Measurements from ENCODE around the gene NWD2.

NWD2 gene

DNA sequence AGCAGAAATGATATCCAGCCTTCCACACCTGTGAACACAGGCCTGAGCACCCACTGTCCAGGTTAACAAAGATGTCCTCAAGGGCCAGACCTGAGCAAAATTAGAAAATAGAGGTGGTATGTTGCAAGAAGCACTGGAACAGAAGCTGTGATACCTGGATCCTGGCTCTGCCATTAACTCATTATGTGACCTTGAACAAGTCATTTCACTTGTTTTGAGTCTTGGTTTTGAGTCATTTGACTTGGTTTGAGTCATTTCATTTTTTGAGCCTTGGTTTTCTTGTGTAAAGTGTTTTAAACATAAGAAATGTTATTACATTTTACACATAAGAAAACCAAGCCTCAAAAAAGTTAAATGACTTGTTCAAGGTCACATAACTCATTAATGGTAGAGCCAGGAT lies 2.9 kb upstream of the NWD2 start:
- Mint-ChIP-seq H3K27me3 (peaks cover 19% of the 10 kb centered on the region), H3K4me1 (no peaks in the 10 kb centered on the region), H3K27ac (ENCODE audit: low read depth) (no peak overlapping the region), H3K4me3 (no peak overlapping the region), H3K9me3 (no peaks in the 10 kb centered on the region), H3K36me3 (ENCODE audit: insufficient read depth) (no peaks in the 10 kb centered on the region)
- DNase-seq (ENCODE audit: low spot score in 2 of 2) (no peak), ATAC-seq (replicated peaks; ENCODE audit: extremely low read depth, poor library complexity, severe bottlenecking) (no peak)

GRCh38 chr4:37243051-37243450 lies 1.5 kb upstream of the NWD2 start:
- Mint-ChIP-seq H3K27me3 (peaks cover 31% of the 10 kb centered on the region), H3K9me3 (no peaks in the 10 kb centered on the region), H3K4me1 (no peaks in the 10 kb centered on the region), H3K36me3 (ENCODE audit: insufficient read depth) (no peaks in the 10 kb centered on the region), H3K27ac (ENCODE audit: low read depth) (no peak overlapping the region), H3K4me3 (no peak overlapping the region)
- no peak for DNase-seq (ENCODE audit: low spot score in 2 of 2)
- ATAC-seq (replicated peaks; ENCODE audit: extremely low read depth, poor library complexity, severe bottlenecking) = no peak

- Mint-ChIP-seq H3K4me1 (no peaks in the 10 kb centered on the region), H3K27ac (ENCODE audit: low read depth) (no peak overlapping the region), H3K36me3 (ENCODE audit: insufficient read depth) (no peaks in the 10 kb centered on the region), H3K9me3 (no peaks in the 10 kb centered on the region), H3K4me3 (no peak overlapping the region), H3K27me3 (peaks cover 31% of the 10 kb centered on the region)
- DNase-seq (ENCODE audit: low spot score in 2 of 2) (no peak), ATAC-seq (replicated peaks; ENCODE audit: extremely low read depth, poor library complexity, severe bottlenecking) (no peak)
Observed at GRCh38 chr4:37243722-37244582, 591 bp upstream of the NWD2 start.

GRCh38 chr4:37245391-37245954 lies 930 bp downstream of the NWD2 start:
- Mint-ChIP-seq H3K27ac (ENCODE audit: low read depth) (no peak overlapping the region), H3K4me3 (no peak overlapping the region), H3K27me3 (peaks cover 31% of the 10 kb centered on the region), H3K36me3 (ENCODE audit: insufficient read depth) (no peaks in the 10 kb centered on the region), H3K4me1 (no peaks in the 10 kb centered on the region), H3K9me3 (no peaks in the 10 kb centered on the region)
- ATAC-seq (replicated peaks; ENCODE audit: extremely low read depth, poor library complexity, severe bottlenecking) (no peak), DNase-seq (ENCODE audit: low spot score in 2 of 2) (no peak)

- no peak for DNase-seq (ENCODE audit: low spot score in 2 of 2)
- Mint-ChIP-seq H3K27me3 (peaks cover 31% of the 10 kb centered on the region), H3K4me3 (no peak overlapping the region), H3K9me3 (no peaks in the 10 kb centered on the region), H3K27ac (ENCODE audit: low read depth) (no peak overlapping the region), H3K4me1 (no peaks in the 10 kb centered on the region), H3K36me3 (ENCODE audit: insufficient read depth) (no peaks in the 10 kb centered on the region)
- ATAC-seq (replicated peaks; ENCODE audit: extremely low read depth, poor library complexity, severe bottlenecking) = no peak
Observed at GRCh38 chr4:37246891-37247290, 2.3 kb downstream of the NWD2 start.

DNA sequence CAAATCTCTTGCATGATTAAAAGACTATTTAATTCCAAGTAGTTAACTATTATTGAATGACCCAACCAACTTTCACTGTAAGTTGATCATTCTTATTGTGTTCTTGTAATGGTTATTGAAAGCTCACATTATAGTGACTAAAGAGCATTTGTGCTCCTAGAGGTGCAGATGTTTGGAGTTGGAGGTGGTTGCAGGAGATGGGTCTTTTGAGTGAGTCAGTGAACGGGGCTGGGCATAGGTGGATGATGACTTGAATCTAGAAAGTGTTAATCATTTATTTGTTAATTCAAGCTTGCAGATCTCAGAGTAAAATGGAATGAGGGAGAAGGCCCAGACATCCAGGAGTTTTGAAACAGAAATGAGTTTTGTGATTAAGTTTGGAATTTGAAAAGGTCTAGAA lies 13.7 kb downstream of the NWD2 start:
- Mint-ChIP-seq H3K36me3 (ENCODE audit: insufficient read depth) (peaks cover 2% of the 10 kb centered on the region), H3K27me3 (no peaks in the 10 kb centered on the region), H3K9me3 (no peaks in the 10 kb centered on the region), H3K27ac (ENCODE audit: low read depth) (no peak overlapping the region), H3K4me1 (no peaks in the 10 kb centered on the region), H3K4me3 (no peak overlapping the region)
- ATAC-seq (replicated peaks; ENCODE audit: extremely low read depth, poor library complexity, severe bottlenecking) (no peak), DNase-seq (ENCODE audit: low spot score in 2 of 2) (no peak)

- H3K9me3 Mint-ChIP-seq = peaks cover 14% of the 10 kb centered on the region
Observed at GRCh38 chr4:37268319-37268718, 23.8 kb downstream of the NWD2 start.

GRCh38 chr4:37279121-37279520 lies 34.6 kb downstream of the NWD2 start:
- Mint-ChIP-seq H3K27me3 (no peaks in the 10 kb centered on the region), H3K36me3 (ENCODE audit: insufficient read depth) (no peaks in the 10 kb centered on the region), H3K9me3 (peaks cover 13% of the 10 kb centered on the region), H3K4me3 (no peak overlapping the region), H3K4me1 (no peaks in the 10 kb centered on the region), H3K27ac (ENCODE audit: low read depth) (no peak overlapping the region)
- ATAC-seq (replicated peaks; ENCODE audit: extremely low read depth, poor library complexity, severe bottlenecking) (no peak), DNase-seq (ENCODE audit: low spot score in 2 of 2) (no peak)

More at GRCh38 chr4:37268319-37268718, 23.8 kb downstream of the NWD2 start:
- no peak overlapping the region for H3K27ac Mint-ChIP-seq (ENCODE audit: low read depth)
- no peaks in the 10 kb centered on the region for H3K27me3 Mint-ChIP-seq
- no peak overlapping the region for H3K4me3 Mint-ChIP-seq
- ATAC-seq (replicated peaks; ENCODE audit: extremely low read depth, poor library complexity, severe bottlenecking) (no peak), DNase-seq (ENCODE audit: low spot score in 2 of 2) (no peak)
- H3K4me1 Mint-ChIP-seq = no peaks in the 10 kb centered on the region
- no peaks in the 10 kb centered on the region for H3K36me3 Mint-ChIP-seq (ENCODE audit: insufficient read depth)

- no peaks in the 10 kb centered on the region for H3K36me3 Mint-ChIP-seq (ENCODE audit: insufficient read depth)
- H3K27ac Mint-ChIP-seq (ENCODE audit: low read depth) = no peak overlapping the region
- no peaks in the 10 kb centered on the region for H3K4me1 Mint-ChIP-seq
- ATAC-seq (replicated peaks; ENCODE audit: extremely low read depth, poor library complexity, severe bottlenecking) = no peak
- peaks cover 13% of the 10 kb centered on the region for H3K9me3 Mint-ChIP-seq
- no peak overlapping the region for H3K4me3 Mint-ChIP-seq
- no peak for DNase-seq (ENCODE audit: low spot score in 2 of 2)
- H3K27me3 Mint-ChIP-seq = no peaks in the 10 kb centered on the region
Observed at GRCh38 chr4:37279894-37280592, 35.5 kb downstream of the NWD2 start.

GRCh38 chr4:37299468-37299867 lies 54.9 kb downstream of the NWD2 start:
- ATAC-seq (replicated peaks; ENCODE audit: extremely low read depth, poor library complexity, severe bottlenecking) = no peak

GRCh38 chr4:37304612-37305011 lies 60.1 kb downstream of the NWD2 start:
- H3K4me3 Mint-ChIP-seq = no peak overlapping the region
- DNase-seq (ENCODE audit: low spot score in 2 of 2) (no peak), ATAC-seq (replicated peaks; ENCODE audit: extremely low read depth, poor library complexity, severe bottlenecking) (no peak)
- H3K36me3 Mint-ChIP-seq (ENCODE audit: insufficient read depth) = no peaks in the 10 kb centered on the region
- H3K9me3 Mint-ChIP-seq = peaks cover 2% of the 10 kb centered on the region
- no peaks in the 10 kb centered on the region for H3K27me3 Mint-ChIP-seq
- no peak overlapping the region for H3K27ac Mint-ChIP-seq (ENCODE audit: low read depth)
- H3K4me1 Mint-ChIP-seq = no peaks in the 10 kb centered on the region

More at GRCh38 chr4:37299468-37299867, 54.9 kb downstream of the NWD2 start:
- H3K4me3 Mint-ChIP-seq = no peak overlapping the region
- no peak overlapping the region for H3K27ac Mint-ChIP-seq (ENCODE audit: low read depth)
- no peaks in the 10 kb centered on the region for H3K9me3 Mint-ChIP-seq
- no peaks in the 10 kb centered on the region for H3K36me3 Mint-ChIP-seq (ENCODE audit: insufficient read depth)
- no peaks in the 10 kb centered on the region for H3K4me1 Mint-ChIP-seq
- H3K27me3 Mint-ChIP-seq = no peaks in the 10 kb centered on the region
- no peak for DNase-seq (ENCODE audit: low spot score in 2 of 2)

GRCh38 chr4:37305984-37306383 lies 61.4 kb downstream of the NWD2 start:
- Mint-ChIP-seq H3K4me1 (no peaks in the 10 kb centered on the region), H3K4me3 (no peak overlapping the region)

More at GRCh38 chr4:37305984-37306383, 61.4 kb downstream of the NWD2 start:
- no peak for ATAC-seq (replicated peaks; ENCODE audit: extremely low read depth, poor library complexity, severe bottlenecking)
- H3K27me3 Mint-ChIP-seq = no peaks in the 10 kb centered on the region
- H3K9me3 Mint-ChIP-seq = peaks cover 6% of the 10 kb centered on the region
- DNase-seq (ENCODE audit: low spot score in 2 of 2) = no peak
- H3K27ac Mint-ChIP-seq (ENCODE audit: low read depth) = no peak overlapping the region
- H3K36me3 Mint-ChIP-seq (ENCODE audit: insufficient read depth) = no peaks in the 10 kb centered on the region
